IPS-NIHi11 (cell line): Measurements from ENCODE around the gene HBG2.

Experiments
- DNase-seq: peaks from one replicate; pipeline ENCODE4 v3.0.0; 2012; ENCODE audit warnings: mixed read lengths, low spot score

HBG2 gene

GRCh38 chr11:5229796-5230195 is 24.8 kb downstream of the HBG2 start:
- DNase-seq: no peak

- no peak for DNase-seq
Observed at GRCh38 chr11:5229356-5229755, 25.2 kb downstream of the HBG2 start.

- DNase-seq: no peak
Observed at GRCh38 chr11:5228124-5228523, 26.5 kb downstream of the HBG2 start.

GRCh38 chr11:5227681-5228080 is 26.9 kb downstream of the HBG2 start:
- DNase-seq: no peak

GRCh38 chr11:5226732-5227310 is 27.8 kb downstream of the HBG2 start, which contains the start of gene HBB:
HBB (minus strand) TSS chr11:5227071; CDS start chr11:5227021, 50 bp downstream.
- no peak for DNase-seq

- DNase-seq: no peak
Observed at GRCh38 chr11:5225480-5225871, 29.1 kb downstream of the HBG2 start.

- DNase-seq: no peak
Observed at GRCh38 chr11:5224538-5225479, 29.8 kb downstream of the HBG2 start.

DNA sequence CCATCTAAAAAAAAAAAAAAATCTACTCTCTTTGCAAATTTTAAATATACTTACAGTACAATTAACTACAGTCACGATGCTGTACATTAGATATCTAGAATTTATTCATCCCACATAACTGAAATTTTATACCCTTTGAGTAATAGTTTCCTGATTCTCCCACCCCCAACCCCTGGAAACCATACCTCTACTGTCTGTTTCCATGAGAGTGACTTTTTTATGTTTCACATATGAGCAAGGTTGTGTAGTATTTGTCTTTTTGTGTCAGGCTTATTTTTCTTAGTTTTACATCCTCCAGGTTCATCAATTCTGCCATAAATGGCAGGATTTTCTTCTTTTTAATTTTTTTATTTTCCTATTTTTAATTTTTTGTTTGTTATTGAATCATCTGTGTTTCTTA is 30.9 kb downstream of the HBG2 start:
- DNase-seq: no peak

DNA sequence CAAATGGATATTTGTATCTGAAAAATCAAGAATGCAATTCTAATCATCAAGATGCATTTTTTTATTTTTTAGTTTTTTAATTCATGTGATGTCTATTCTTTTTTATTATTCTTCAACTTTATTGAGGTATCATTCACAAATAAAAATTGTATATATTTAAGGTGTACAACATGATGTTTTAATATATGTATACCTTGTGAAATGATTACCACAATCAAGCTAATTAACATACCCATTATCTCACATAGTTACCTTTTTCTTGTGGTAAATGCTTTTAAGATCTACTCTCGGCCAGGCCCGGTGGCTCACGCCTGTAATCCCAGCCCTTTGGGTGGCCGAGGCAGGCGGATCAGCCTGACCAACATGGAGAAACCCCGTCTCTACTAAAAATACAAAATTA is 31.4 kb downstream of the HBG2 start:
- no peak for DNase-seq

DNA sequence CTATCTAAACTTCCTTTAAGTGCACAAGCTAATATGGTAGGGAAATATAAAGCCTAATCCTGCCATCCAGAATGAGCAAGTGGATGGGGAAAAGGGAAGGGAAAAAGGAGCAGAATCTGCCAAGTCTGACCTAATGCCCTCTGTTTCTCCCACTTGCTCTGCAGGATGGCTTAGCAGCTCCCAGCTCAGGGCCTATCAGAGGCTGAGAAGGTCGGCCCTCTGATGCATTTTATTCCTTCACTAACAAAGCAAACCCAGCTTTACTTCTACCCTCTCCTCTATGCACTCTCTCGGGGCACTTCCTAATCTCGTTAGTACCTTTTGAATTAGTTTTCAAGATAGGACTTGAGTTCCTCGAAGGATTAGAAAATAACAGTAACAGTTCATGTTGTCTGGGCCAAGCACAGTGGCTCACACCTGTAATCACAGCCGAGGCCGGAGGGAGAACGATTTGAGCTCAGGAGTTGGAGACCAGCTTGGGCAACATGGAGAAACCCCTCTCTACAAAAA is 44.1 kb downstream of the HBG2 start:
- peak; percentile 13 for DNase-seq

- peak; percentile 71 for DNase-seq
Observed at GRCh38 chr11:5204787-5205186, 49.8 kb downstream of the HBG2 start.

- no peak for DNase-seq
Observed at GRCh38 chr11:5203366-5203765, 51.2 kb downstream of the HBG2 start.
